Measurements from ENCODE around the gene CYB561D2.

The CYB561D2 gene

DNA sequence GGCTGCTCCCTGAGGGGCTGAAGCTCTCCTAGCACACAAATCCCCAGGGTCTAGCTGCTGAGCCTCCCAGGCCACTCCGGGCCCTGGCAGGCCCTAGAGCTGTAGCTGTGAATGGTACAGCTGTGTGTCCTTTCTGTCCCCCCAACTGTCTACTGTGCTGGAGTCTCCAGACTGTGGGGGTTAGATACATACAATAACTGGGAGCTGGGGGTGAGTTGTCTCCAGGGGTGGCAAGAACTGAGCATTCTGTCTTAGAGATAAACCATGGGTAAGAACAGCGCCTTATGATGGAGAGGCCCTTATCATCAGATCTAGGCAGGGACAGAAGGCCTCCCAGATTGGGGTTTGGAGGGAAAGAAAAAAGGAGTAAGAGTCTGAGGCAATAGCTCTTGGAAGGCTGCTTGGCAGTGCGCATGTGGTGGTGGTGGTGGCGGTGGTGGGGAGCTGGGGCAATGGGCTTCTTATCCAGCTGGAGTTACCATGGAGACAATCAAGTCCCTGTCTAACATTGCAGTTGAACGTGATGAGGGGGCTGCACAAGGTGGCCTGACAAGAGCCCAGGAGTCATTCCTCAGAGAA is 3.6 kb downstream of the CYB561D2 start:
- TF ChIP-seq, protein P1, sequence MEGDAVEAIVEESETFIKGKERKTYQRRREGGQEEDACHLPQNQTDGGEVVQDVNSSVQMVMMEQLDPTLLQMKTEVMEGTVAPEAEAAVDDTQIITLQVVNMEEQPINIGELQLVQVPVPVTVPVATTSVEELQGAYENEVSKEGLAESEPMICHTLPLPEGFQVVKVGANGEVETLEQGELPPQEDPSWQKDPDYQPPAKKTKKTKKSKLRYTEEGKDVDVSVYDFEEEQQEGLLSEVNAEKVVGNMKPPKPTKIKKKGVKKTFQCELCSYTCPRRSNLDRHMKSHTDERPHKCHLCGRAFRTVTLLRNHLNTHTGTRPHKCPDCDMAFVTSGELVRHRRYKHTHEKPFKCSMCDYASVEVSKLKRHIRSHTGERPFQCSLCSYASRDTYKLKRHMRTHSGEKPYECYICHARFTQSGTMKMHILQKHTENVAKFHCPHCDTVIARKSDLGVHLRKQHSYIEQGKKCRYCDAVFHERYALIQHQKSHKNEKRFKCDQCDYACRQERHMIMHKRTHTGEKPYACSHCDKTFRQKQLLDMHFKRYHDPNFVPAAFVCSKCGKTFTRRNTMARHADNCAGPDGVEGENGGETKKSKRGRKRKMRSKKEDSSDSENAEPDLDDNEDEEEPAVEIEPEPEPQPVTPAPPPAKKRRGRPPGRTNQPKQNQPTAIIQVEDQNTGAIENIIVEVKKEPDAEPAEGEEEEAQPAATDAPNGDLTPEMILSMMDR (IDR thresholded peaks at IDR 0.05; ENCODE audit: low read depth, low read length) = no peak
- no peak for DNase-seq (ENCODE audit: extremely low read depth, low read depth)

DNA sequence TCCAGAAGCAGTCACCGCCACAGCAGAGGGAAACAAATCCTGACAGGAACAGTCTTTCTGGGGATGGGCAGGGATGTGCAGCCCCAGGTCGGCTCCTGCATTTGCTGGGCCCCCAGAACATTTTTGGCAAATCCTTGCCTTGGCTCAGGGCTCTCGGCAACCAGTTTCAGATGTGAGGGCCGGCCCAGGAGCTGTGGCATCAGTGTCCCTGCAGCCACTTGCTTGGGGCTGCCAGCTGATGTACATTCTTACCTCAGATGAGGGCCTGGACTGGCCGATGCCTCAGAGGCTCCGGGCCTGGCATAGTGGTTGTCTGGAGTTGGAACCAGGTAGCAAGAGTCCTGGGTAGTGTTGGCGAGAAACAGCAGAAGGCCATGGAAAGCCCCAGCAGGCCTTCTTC is 4.2 kb downstream of the CYB561D2 start:
- no peak for DNase-seq (ENCODE audit: extremely low read depth, low read depth)
- TF ChIP-seq, protein P1 (IDR thresholded peaks at IDR 0.05; ENCODE audit: low read depth, low read length) = no peak

DNA sequence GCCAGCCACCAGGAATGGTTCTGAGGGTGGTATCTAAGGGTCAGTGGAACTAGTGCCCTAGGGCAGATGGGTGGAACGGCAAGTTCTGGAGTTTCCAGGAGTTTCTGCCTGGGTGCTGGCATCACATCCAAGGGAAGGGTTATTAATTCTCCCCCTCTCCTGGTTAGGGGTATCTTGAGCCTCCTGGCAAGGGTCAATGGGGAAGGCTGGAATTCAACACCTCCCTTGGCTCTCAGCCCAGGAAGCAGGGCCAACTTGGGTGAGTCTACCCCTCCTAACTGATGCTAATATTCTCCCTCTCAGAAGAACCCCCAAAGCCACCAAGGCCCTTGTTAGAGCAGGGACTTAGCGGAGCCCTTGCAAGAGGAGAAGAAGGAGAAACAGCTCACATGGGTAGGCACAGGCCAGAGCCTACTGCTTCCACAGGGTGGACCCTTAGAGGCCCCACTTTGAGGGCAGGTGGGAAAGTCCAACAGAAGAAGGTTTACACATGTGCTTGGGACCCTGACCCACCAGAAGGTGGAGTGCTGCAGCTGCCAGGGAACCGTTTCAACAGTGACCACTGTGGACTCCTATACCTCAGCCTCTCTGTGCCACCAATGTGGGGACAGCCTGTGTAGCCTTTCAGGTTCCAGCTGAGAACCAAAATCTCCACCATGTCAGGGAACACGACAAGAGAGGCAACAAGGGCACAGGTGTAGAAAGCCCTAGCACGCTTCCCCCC is 5.3 kb downstream of the CYB561D2 start:
- DNase-seq (ENCODE audit: extremely low read depth, low read depth) = no peak
- TF ChIP-seq, protein P1 (IDR thresholded peaks at IDR 0.05; ENCODE audit: low read depth, low read length) = no peak

DNA sequence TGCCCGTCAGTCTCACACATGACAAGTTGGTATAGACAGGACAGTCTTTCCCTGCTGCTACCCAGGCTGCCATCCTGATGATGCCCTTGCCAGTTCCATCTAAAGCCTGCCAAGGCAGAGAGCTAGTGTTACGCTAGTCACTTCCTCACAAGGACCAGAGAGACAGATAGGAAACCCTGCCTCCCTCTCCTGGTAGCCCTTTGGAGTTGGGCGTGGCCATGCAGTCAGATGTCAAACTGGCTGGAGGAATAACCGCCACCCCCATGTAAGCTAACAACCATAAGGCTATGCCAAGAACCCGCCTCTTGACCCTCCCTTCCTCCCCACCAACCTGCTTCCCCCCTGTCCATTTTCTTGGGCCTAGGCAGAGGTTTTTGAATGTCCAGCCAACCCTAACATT is 5.9 kb downstream of the CYB561D2 start:
- TF ChIP-seq, protein P1 (IDR thresholded peaks at IDR 0.05; ENCODE audit: low read depth, low read length) = no peak

DNA sequence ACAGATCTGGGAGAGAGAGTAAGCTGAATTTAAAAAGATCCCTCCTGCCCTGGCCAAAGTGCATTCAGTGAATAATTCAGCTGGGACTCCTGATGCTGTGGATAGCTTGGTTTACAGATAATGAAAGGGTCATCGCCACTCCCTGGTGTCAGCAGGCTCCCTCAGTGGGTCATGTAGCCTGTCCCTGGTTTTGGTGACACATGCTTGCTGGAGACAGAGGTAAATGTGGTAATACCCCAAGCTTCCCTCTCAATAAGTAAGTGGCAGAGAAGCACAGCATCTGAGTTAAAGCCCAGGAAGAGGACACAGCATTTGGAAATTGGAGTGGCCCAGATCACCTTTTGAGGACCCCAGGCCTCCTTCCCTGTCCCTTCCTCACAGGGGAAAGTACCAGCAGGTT is 6.8 kb downstream of the CYB561D2 start:
- DNase-seq (ENCODE audit: extremely low read depth, low read depth) = no peak
- TF ChIP-seq, protein P1 (IDR thresholded peaks at IDR 0.05; ENCODE audit: low read depth, low read length) = no peak

More for the DNA sequence above, 5.9 kb downstream of the CYB561D2 start:
- no peak for DNase-seq (ENCODE audit: extremely low read depth, low read depth)

DNA sequence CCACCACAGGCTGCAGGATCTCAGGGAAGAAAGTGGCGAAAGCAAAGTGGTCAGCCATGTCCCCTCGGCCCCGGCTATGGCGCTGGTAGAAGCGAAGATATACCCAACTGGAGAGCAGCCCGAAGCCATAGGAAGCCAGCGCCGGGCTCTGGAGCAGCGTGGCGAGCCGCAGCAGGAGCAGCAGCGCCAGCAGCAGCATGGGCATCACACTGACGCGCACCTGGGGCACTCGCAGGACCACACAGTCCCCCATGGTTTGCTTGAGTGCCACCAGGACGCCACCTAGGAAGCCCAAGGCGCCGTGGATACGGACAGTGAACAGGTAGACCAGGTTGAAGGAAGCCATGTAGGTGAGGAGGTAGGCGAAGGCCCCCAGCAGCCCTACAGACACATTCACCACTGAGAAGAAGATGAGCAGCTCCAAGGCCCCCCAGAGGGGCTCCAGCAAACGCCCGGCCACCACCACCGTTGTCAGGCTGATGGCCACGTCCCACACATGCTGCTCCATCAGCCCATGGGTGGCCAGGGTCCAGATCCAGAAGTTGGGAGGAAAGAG is 7.8 kb downstream of the CYB561D2 start:
- no peak for DNase-seq (ENCODE audit: extremely low read depth, low read depth)
- TF ChIP-seq, protein P1 (IDR thresholded peaks at IDR 0.05; ENCODE audit: low read depth, low read length) = no peak
